Measurements from ENCODE around the gene MID1. TPM values are rescaled to one million over a fixed set of nuclear protein-coding genes. Genes with fewer than 3 reads are reported as not detected.

The MID1 gene
- total RNA-seq, 1 donor from 2014 or later, result 10.2 TPM

DNA sequence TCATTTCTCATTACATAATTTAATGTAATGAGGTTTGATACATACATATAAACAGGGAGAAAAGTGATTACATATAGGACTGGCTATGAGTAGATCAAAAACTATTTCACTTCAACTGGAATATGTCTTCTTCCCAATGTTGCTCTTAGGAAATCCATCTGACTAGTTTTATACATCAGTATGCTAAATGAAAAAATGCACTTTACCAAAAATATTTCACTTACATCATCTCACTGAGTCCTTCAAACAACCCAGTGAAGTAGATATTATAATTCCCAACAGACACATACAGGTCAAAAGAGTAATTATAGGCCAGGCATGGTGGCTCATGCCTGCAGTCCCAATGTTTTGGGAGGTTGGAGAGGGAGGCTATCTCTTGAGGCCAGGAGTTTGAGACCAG, 215.9 kb downstream of the MID1 start:
- no peak for DNase-seq (ENCODE audit: extremely low spot score, unreplicated experiment)
- H3K4me3 Mint-ChIP-seq (ENCODE audit: unreplicated experiment), result no peak overlapping the region

GRCh38 chrX:10401239-10401638, 219.1 kb downstream of the MID1 start:
- H3K36me3 Mint-ChIP-seq (ENCODE audit: unreplicated experiment), result no peaks in the 10 kb centered on the region
- no peak overlapping the region for H3K27ac Mint-ChIP-seq (ENCODE audit: unreplicated experiment)
- H3K27me3 Mint-ChIP-seq (ENCODE audit: unreplicated experiment), result no peaks in the 10 kb centered on the region
- H3K4me3 Mint-ChIP-seq (ENCODE audit: unreplicated experiment), result no peak overlapping the region
- peaks cover 40% of the 10 kb centered on the region for H3K9me3 Mint-ChIP-seq (ENCODE audit: unreplicated experiment)
- no peak for TF ChIP-seq CTCF (IDR thresholded peaks at IDR 0.05)
- DNase-seq (ENCODE audit: extremely low spot score, unreplicated experiment), result no peak
- H3K4me1 Mint-ChIP-seq (ENCODE audit: unreplicated experiment), result peaks cover 3% of the 10 kb centered on the region

More for the DNA sequence above, 215.9 kb downstream of the MID1 start:
- peaks cover 3% of the 10 kb centered on the region for H3K4me1 Mint-ChIP-seq (ENCODE audit: unreplicated experiment)
- no peak for TF ChIP-seq CTCF (IDR thresholded peaks at IDR 0.05)
- H3K27me3 Mint-ChIP-seq (ENCODE audit: unreplicated experiment), result no peaks in the 10 kb centered on the region
- H3K27ac Mint-ChIP-seq (ENCODE audit: unreplicated experiment), result no peak overlapping the region
- H3K36me3 Mint-ChIP-seq (ENCODE audit: unreplicated experiment), result no peaks in the 10 kb centered on the region
- H3K9me3 Mint-ChIP-seq (ENCODE audit: unreplicated experiment), result peaks cover 24% of the 10 kb centered on the region

- no peak overlapping the region for H3K27ac Mint-ChIP-seq (ENCODE audit: unreplicated experiment)
- no peak for DNase-seq (ENCODE audit: extremely low spot score, unreplicated experiment)
- no peak for TF ChIP-seq CTCF (IDR thresholded peaks at IDR 0.05)
- H3K27me3 Mint-ChIP-seq (ENCODE audit: unreplicated experiment), result no peaks in the 10 kb centered on the region
- no peaks in the 10 kb centered on the region for H3K36me3 Mint-ChIP-seq (ENCODE audit: unreplicated experiment)
- H3K4me3 Mint-ChIP-seq (ENCODE audit: unreplicated experiment), result no peak overlapping the region
- H3K9me3 Mint-ChIP-seq (ENCODE audit: unreplicated experiment), result peaks cover 40% of the 10 kb centered on the region
- peaks cover under 1% of the 10 kb centered on the region for H3K4me1 Mint-ChIP-seq (ENCODE audit: unreplicated experiment)
Measured at GRCh38 chrX:10399043-10399741, 221.2 kb downstream of the MID1 start.

GRCh38 chrX:10398215-10398614, 222.2 kb downstream of the MID1 start:
- TF ChIP-seq CTCF (IDR thresholded peaks at IDR 0.05), result no peak

GRCh38 chrX:10397349-10397748, 223.0 kb downstream of the MID1 start:
- no peaks in the 10 kb centered on the region for H3K36me3 Mint-ChIP-seq (ENCODE audit: unreplicated experiment)
- no peaks in the 10 kb centered on the region for H3K27me3 Mint-ChIP-seq (ENCODE audit: unreplicated experiment)
- H3K4me1 Mint-ChIP-seq (ENCODE audit: unreplicated experiment), result no peaks in the 10 kb centered on the region
- no peak overlapping the region for H3K27ac Mint-ChIP-seq (ENCODE audit: unreplicated experiment)
- no peak overlapping the region for H3K4me3 Mint-ChIP-seq (ENCODE audit: unreplicated experiment)
- TF ChIP-seq CTCF (IDR thresholded peaks at IDR 0.05), result no peak
- peaks cover 33% of the 10 kb centered on the region for H3K9me3 Mint-ChIP-seq (ENCODE audit: unreplicated experiment)
- DNase-seq (ENCODE audit: extremely low spot score, unreplicated experiment), result no peak

More at GRCh38 chrX:10398215-10398614, 222.2 kb downstream of the MID1 start:
- no peaks in the 10 kb centered on the region for H3K27me3 Mint-ChIP-seq (ENCODE audit: unreplicated experiment)
- H3K27ac Mint-ChIP-seq (ENCODE audit: unreplicated experiment), result no peak overlapping the region
- no peak overlapping the region for H3K4me3 Mint-ChIP-seq (ENCODE audit: unreplicated experiment)
- H3K36me3 Mint-ChIP-seq (ENCODE audit: unreplicated experiment), result no peaks in the 10 kb centered on the region
- H3K4me1 Mint-ChIP-seq (ENCODE audit: unreplicated experiment), result no peaks in the 10 kb centered on the region
- no peak for DNase-seq (ENCODE audit: extremely low spot score, unreplicated experiment)
- peaks cover 33% of the 10 kb centered on the region for H3K9me3 Mint-ChIP-seq (ENCODE audit: unreplicated experiment)
